HuH-7.5 (cell line): ENCODE measurements around the gene ENPP6.
A peak's percentile ranks its signal among the peaks of the same experiment; 100 is the strongest.

ENCODE experiments used
- DNase-seq: peaks from one replicate; pipeline ENCODE4 v3.0.0; 2011; ENCODE audit warnings: low spot score

Gene ENPP6

GRCh38 chr4:184217634-184218033 is at the start of gene ENPP6:
ENPP6 (minus strand) TSS chr4:184217873; CDS start chr4:184217819, 54 bp downstream.
- DNase-seq, result no peak

- no peak for DNase-seq
Observed at GRCh38 chr4:184267206-184267608, 49.5 kb upstream of the ENPP6 start.

GRCh38 chr4:184265546-184266351 is 48.1 kb upstream of the ENPP6 start:
- DNase-seq, result no peak

GRCh38 chr4:184263910-184264732 is 46.4 kb upstream of the ENPP6 start:
- peak; percentile 18 for DNase-seq

GRCh38 chr4:184263461-184263860 is 45.8 kb upstream of the ENPP6 start:
- no peak for DNase-seq

- no peak for DNase-seq
Observed at GRCh38 chr4:184262901-184263300, 45.2 kb upstream of the ENPP6 start.

- DNase-seq, result no peak
Observed at GRCh38 chr4:184261246-184261645, 43.6 kb upstream of the ENPP6 start.

GRCh38 chr4:184259866-184260265 is 42.2 kb upstream of the ENPP6 start:
- DNase-seq, result no peak

GRCh38 chr4:184259081-184259480 is 41.4 kb upstream of the ENPP6 start:
- no peak for DNase-seq

GRCh38 chr4:184255871-184256642 is 38.4 kb upstream of the ENPP6 start:
- no peak for DNase-seq

- no peak for DNase-seq
Observed at GRCh38 chr4:184255361-184255760, 37.7 kb upstream of the ENPP6 start.

- DNase-seq, result no peak
Observed at GRCh38 chr4:184253072-184253420, 35.4 kb upstream of the ENPP6 start.

- DNase-seq, result no peak
Observed at GRCh38 chr4:184252136-184253071, 34.7 kb upstream of the ENPP6 start.

GRCh38 chr4:184251670-184251980 is 34.0 kb upstream of the ENPP6 start:
- no peak for DNase-seq

GRCh38 chr4:184250795-184251669 is 33.4 kb upstream of the ENPP6 start:
- peak; percentile 15 for DNase-seq

- no peak for DNase-seq
Observed at GRCh38 chr4:184248216-184248615, 30.5 kb upstream of the ENPP6 start.

GRCh38 chr4:184247421-184247820 is 29.7 kb upstream of the ENPP6 start:
- DNase-seq, result no peak

GRCh38 chr4:184246426-184246825 is 28.8 kb upstream of the ENPP6 start:
- DNase-seq, result no peak

GRCh38 chr4:184238072-184238745 is 20.5 kb upstream of the ENPP6 start:
- DNase-seq, result no peak

GRCh38 chr4:184237612-184238011 is 19.9 kb upstream of the ENPP6 start:
- no peak for DNase-seq
